K562 (cell line): ENCODE measurements around the gene SP4.

Source experiments
- ARID1B ChIP-seq: fragments of 450-650 bp; IDR thresholded peaks from 2 replicates; pipeline ENCODE4 v1.6.1; 2016; ENCODE audit warnings: antibody characterized with exemption, mild to moderate bottlenecking, inconsistent platforms
- EZH2 ChIP-seq: IDR thresholded peaks from 2 replicates; pipeline ENCODE4 v1.6.1; 2012; ENCODE audit warnings: low read depth, mild to moderate bottlenecking, inconsistent platforms, low read length, borderline replicate concordance
- L3MBTL2 ChIP-seq: fragments of 450-650 bp; IDR thresholded peaks from 2 replicates; pipeline ENCODE4 v1.6.1; 2016; ENCODE audit warnings: mild to moderate bottlenecking, moderate library complexity
- NR2C2 ChIP-seq, 2 experiments: fragments of 200-800 bp in 1 of 2; sonication (Bioruptor generic) in 1 of 2; sonication (generic) in 1 of 2; formaldehyde crosslinking in 1 of 2; IDR thresholded peaks; 2 replicates each; pipeline versions ENCODE4 v1.6.1 to v1.8.0; 2016 to 2022; ENCODE audit warnings: mild to moderate bottlenecking in 1 of 2, missing compliant biosample characterization in 1 of 2, missing genetic modification characterization in 1 of 2, missing genetic modification reagents in 1 of 2
- POLR2AphosphoS5 ChIP-seq: IDR thresholded peaks from 2 replicates; pipeline ENCODE4 v1.6.1; 2011; ENCODE audit warnings: mild to moderate bottlenecking, low read depth, low read length, moderate library complexity; ENCODE audit not compliant: control insufficient read depth, insufficient read depth
- POLR2B ChIP-seq: fragments of 450-650 bp; IDR thresholded peaks from 2 replicates; pipeline ENCODE4 v1.6.1; 2018; ENCODE audit warnings: low read depth; ENCODE audit not compliant: partially characterized antibody
- RBM15 ChIP-seq: fragments of 200-400 bp; formaldehyde crosslinking; IDR thresholded peaks from 2 replicates; pipeline ENCODE4 v1.6.1; 2018; ENCODE audit warnings: mild to moderate bottlenecking, low read length, moderate library complexity; ENCODE audit not compliant: insufficient read depth
- TF ChIP-seq, protein P1 (sequence below): fragments of 250-450 bp; sonication (Bioruptor Pico); IDR thresholded peaks from 2 replicates; pipeline ENCODE4 v1.4.0; 2020; ENCODE audit warnings: mild to moderate bottlenecking, moderate library complexity
- TF ChIP-seq, protein P2 (sequence below): sonication (generic); formaldehyde crosslinking; IDR thresholded peaks from 2 replicates; pipeline ENCODE4 v1.8.1; 2023; ENCODE audit warnings: mild to moderate bottlenecking, missing genetic modification reagents
- TF ChIP-seq, protein P3 (sequence below): fragments of 150-350 bp; IDR thresholded peaks from 2 replicates; pipeline ENCODE4 v1.6.1; 2014; ENCODE audit warnings: low read depth, mild to moderate bottlenecking, low read length, borderline replicate concordance
- TF ChIP-seq, protein P4 (sequence below), 3 experiments: IDR thresholded peaks in 2 of 3; conservative IDR thresholded peaks in 1 of 3; 2 replicates each; pipeline ENCODE4 v1.5.1; 2011 to 2012; ENCODE audit warnings: low read length in 3 of 3, mild to moderate bottlenecking in 3 of 3, control low read depth in 2 of 3, improper control_type of control experiment in 1 of 3, inconsistent platforms in 1 of 3, low read depth in 1 of 3, mixed read lengths in 1 of 3, moderate library complexity in 1 of 3; ENCODE audit not compliant: insufficient read depth in 2 of 3

DNA sequence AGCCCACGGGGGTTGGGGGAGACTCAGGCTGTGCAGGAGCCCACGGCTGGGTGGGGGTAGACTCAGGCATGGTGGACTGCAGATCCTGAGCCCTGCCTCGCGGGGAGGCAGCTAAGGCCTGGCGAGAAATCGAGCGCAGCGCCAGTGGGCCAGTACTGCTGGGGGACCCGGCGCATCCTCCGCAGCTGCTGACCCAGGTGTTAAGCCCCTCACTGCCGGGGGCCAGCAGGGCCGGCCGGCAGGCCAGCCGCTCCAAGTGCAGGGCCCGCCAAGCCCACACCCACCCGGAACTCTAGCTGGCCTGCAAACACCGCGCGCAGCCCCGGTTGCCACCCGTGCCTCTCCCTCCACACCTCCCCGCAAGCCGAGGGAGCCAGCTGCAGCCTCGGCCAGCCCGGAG is 33.4 kb downstream of the SP4 start:
- no peak for TF ChIP-seq ARID1B
- TF ChIP-seq, protein P1, sequence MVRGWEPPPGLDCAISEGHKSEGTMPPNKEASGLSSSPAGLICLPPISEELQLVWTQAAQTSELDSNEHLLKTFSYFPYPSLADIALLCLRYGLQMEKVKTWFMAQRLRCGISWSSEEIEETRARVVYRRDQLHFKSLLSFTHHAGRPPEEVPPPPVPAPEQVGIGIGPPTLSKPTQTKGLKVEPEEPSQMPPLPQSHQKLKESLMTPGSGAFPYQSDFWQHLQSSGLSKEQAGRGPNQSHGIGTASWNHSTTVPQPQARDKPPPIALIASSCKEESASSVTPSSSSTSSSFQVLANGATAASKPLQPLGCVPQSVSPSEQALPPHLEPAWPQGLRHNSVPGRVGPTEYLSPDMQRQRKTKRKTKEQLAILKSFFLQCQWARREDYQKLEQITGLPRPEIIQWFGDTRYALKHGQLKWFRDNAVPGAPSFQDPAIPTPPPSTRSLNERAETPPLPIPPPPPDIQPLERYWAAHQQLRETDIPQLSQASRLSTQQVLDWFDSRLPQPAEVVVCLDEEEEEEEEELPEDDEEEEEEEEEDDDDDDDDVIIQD (CRISPR knock-in tag), result no peak
- TF ChIP-seq NR2C2 (CRISPR knock-in tag; IDR thresholded peaks at IDR 0.05), result no peak
- no peak for TF ChIP-seq NR2C2 (tag; IDR thresholded peaks at IDR 0.05)
- TF ChIP-seq, protein P2, sequence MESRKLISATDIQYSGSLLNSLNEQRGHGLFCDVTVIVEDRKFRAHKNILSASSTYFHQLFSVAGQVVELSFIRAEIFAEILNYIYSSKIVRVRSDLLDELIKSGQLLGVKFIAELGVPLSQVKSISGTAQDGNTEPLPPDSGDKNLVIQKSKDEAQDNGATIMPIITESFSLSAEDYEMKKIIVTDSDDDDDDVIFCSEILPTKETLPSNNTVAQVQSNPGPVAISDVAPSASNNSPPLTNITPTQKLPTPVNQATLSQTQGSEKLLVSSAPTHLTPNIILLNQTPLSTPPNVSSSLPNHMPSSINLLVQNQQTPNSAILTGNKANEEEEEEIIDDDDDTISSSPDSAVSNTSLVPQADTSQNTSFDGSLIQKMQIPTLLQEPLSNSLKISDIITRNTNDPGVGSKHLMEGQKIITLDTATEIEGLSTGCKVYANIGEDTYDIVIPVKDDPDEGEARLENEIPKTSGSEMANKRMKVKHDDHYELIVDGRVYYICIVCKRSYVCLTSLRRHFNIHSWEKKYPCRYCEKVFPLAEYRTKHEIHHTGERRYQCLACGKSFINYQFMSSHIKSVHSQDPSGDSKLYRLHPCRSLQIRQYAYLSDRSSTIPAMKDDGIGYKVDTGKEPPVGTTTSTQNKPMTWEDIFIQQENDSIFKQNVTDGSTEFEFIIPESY, result no peak
- no peak for TF ChIP-seq POLR2AphosphoS5
- no peak for TF ChIP-seq POLR2B
- TF ChIP-seq EZH2, result no peak
- TF ChIP-seq, protein P3, sequence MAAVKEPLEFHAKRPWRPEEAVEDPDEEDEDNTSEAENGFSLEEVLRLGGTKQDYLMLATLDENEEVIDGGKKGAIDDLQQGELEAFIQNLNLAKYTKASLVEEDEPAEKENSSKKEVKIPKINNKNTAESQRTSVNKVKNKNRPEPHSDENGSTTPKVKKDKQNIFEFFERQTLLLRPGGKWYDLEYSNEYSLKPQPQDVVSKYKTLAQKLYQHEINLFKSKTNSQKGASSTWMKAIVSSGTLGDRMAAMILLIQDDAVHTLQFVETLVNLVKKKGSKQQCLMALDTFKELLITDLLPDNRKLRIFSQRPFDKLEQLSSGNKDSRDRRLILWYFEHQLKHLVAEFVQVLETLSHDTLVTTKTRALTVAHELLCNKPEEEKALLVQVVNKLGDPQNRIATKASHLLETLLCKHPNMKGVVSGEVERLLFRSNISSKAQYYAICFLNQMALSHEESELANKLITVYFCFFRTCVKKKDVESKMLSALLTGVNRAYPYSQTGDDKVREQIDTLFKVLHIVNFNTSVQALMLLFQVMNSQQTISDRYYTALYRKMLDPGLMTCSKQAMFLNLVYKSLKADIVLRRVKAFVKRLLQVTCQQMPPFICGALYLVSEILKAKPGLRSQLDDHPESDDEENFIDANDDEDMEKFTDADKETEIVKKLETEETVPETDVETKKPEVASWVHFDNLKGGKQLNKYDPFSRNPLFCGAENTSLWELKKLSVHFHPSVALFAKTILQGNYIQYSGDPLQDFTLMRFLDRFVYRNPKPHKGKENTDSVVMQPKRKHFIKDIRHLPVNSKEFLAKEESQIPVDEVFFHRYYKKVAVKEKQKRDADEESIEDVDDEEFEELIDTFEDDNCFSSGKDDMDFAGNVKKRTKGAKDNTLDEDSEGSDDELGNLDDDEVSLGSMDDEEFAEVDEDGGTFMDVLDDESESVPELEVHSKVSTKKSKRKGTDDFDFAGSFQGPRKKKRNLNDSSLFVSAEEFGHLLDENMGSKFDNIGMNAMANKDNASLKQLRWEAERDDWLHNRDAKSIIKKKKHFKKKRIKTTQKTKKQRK, result no peak
- TF ChIP-seq, protein P4, sequence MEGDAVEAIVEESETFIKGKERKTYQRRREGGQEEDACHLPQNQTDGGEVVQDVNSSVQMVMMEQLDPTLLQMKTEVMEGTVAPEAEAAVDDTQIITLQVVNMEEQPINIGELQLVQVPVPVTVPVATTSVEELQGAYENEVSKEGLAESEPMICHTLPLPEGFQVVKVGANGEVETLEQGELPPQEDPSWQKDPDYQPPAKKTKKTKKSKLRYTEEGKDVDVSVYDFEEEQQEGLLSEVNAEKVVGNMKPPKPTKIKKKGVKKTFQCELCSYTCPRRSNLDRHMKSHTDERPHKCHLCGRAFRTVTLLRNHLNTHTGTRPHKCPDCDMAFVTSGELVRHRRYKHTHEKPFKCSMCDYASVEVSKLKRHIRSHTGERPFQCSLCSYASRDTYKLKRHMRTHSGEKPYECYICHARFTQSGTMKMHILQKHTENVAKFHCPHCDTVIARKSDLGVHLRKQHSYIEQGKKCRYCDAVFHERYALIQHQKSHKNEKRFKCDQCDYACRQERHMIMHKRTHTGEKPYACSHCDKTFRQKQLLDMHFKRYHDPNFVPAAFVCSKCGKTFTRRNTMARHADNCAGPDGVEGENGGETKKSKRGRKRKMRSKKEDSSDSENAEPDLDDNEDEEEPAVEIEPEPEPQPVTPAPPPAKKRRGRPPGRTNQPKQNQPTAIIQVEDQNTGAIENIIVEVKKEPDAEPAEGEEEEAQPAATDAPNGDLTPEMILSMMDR (IDR thresholded peaks at IDR 0.05 in 2 of 3, conservative IDR thresholded peaks at IDR 0.05 in 1 of 3; ENCODE audit: insufficient read depth in 2 of 3, low read depth in 1 of 3, low read length in 3 of 3), result no peak
- no peak for TF ChIP-seq RBM15
- no peak for TF ChIP-seq L3MBTL2
